SKM-1 treated with dmso at 0.1 percent for 144 hours (cell line): ENCODE results near the gene RGS3.

Source experiments
- DNase-seq: peaks from one replicate; lab custom pipeline; 2025; ENCODE audit not compliant: unreplicated experiment; lab: John Stamatoyannopoulos, UW

Gene RGS3

GRCh38 chr9:113509463-113509862, 45.9 kb downstream of the RGS3 start:
- DNase-seq: no peak

DNA sequence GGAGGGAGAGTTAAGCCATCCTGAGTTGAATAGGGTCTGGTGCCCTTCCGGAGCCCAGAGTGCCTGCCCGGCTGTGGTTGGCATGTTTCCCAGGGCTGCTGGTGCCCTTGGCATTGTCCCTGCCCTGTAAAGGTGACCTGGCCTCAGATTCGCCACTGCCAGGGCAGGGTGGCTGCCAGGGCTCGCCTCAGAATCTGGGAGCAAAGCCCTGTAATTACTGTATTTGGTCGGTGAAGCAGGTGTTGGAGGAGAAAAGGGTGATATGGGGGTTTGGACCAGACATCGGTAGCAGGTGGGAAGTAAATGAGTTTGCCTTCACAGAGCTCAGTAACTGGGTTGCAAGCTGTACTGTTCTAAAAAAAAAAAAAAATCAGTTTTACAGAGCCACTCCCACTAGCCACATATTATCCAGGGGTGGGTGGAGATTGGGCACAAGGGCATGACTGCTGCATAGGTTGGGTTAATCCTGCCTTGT, 47.6 kb downstream of the RGS3 start:
- DNase-seq: no peak

- DNase-seq: no peak
Observed at GRCh38 chr9:113511856-113512761, 48.6 kb downstream of the RGS3 start.

GRCh38 chr9:113513111-113513510, 49.6 kb downstream of the RGS3 start:
- no peak for DNase-seq

DNA sequence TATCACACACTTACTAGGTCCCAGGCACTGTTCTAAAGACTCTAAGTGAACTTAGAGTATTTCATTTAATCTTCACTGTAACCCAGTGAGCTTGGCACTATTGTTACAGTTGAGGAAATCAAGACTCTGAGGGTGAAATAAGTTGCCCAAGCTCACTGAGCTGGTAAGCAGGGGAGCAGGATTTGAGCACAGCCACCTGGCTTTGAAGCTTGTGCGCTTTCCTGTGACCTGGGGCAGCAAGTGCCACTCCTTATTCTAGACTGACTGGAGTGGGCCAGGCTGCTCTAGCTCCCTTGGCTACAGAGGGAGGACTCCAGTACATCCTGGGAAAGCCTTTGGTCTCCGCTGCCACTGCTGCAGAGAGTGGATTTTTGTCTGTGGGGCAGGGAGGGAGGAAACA, 50.0 kb downstream of the RGS3 start:
- no peak for DNase-seq

GRCh38 chr9:113514061-113514460, 50.5 kb downstream of the RGS3 start:
- no peak for DNase-seq

DNA sequence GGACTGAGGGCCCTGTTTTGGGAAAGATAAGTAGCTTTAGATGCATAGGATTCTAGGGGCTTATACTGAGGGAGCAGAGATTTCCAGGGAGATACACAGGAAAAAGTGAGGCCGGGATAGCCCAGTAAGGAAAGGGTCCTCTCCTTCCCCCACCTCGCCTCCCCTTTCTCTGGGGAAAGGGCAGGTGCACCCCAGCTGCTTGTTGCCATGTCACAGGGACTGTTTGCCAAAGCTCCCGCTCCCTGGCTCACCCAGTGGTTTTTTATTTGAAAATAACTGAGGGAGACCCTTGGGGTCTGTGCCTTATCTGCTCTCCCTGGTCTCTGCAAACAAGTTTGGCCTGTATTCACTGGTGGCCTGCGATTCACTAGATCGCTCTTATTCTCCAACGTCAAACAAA, 51.2 kb downstream of the RGS3 start:
- DNase-seq: no peak

GRCh38 chr9:113515862-113516261, 52.3 kb downstream of the RGS3 start:
- DNase-seq: no peak

GRCh38 chr9:113516840-113517577, 53.5 kb downstream of the RGS3 start:
- DNase-seq: no peak

DNA sequence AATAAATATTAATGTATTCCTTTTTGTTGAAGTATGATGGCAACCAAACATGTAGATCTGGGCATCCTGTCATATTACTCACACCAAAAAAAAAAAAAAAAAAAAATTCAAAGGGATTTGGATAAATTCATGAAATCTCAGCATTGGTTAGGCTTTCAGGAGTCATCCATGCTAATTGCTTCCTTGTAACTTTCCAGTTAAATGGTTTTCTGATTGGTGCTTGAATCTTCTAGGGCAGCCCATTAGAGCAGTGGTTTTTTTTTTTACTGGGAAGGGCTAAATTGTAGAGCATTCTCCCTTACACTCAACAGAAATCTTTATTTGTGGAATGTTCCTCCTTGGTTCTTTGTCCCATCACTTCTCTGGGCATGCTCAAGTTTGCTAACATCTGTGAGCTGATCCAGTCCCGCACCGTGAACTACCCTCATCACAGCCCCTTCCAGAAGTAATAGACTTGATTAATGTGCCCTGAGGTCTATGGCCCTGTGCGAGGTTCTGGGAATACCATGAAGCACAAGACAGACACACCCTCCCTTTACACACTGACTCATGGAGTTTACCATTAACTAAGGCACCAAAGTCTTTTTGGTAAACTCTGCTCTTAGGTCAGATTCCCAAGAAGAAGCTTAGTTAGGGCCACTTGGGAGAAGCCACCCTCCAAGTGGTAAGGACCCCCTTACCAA, 56.0 kb downstream of the RGS3 start:
- no peak for DNase-seq

GRCh38 chr9:113520109-113520642, 56.6 kb downstream of the RGS3 start:
- DNase-seq: no peak

GRCh38 chr9:113521693-113522255, 58.2 kb downstream of the RGS3 start:
- no peak for DNase-seq

DNA sequence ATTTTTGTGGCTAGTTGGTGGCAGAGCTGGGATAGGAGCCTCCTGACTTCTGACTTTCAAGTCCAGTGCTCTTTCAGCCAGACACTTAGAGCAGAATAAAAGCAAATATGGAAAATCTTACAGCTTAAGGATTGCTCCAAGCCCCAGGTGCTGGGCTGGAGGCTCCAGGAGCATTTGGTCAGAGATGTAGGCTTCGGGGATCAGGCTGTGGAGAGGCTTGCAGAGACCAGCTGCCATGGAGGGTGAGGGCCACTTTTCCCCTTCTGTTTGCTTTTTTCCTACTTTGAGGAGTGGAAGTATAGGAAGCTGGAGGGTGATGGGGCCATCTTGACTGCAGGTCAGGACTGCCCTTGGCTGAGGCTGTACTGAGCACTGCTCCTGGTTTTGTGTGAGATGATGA, 58.9 kb downstream of the RGS3 start:
- DNase-seq: no peak

DNA sequence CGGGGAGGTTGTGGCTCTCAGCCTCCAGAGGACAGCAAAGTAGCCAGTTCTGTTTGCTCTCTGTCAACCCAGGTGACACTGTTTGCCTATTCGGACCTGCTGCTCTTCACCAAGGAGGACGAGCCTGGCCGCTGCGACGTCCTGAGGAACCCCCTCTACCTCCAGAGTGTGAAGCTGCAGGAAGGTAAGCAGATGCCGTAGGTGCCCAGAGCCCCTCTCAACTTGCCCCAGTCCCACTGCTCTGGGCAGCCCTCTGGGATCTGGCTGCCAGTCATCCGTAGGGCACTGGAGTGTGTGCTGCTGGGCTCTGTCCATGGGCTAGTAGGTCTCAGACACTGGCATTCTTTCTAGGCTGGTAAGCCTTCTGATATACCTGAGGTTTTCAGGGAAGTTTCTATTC, 59.3 kb downstream of the RGS3 start:
- DNase-seq: no peak

GRCh38 chr9:113523421-113524141, 60.1 kb downstream of the RGS3 start:
- peak; percentile 28 for DNase-seq

- DNase-seq: no peak
Observed at GRCh38 chr9:113524468-113524867, 60.9 kb downstream of the RGS3 start.

- no peak for DNase-seq
Observed at GRCh38 chr9:113525205-113525604, 61.7 kb downstream of the RGS3 start.

GRCh38 chr9:113525831-113526230, 62.3 kb downstream of the RGS3 start:
- DNase-seq: no peak

DNA sequence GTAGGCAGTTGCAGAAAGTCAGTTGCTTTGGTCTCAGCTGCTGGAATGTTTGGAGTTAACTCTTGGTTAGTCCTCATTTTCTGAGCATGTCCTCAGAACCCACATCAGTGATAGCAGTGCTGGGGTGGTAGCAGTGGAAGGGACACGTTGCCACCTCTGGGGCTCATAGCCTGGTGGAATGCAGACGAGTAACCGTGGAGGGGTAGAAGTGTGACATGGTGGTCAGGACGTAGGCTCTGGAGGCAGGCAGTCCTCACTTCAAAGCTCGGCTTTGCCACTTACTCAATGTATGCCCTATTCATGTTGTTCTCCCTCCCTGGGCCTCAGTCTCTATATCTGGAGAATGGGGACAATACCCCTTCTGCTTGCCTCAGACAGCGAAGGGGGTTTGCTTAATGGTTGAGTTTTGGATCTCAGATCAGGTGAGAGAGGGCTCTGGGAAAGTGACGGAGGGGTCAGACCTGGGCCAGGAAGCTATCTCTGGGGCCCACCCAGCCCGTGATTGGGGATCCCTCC, 62.8 kb downstream of the RGS3 start:
- DNase-seq: no peak

DNA sequence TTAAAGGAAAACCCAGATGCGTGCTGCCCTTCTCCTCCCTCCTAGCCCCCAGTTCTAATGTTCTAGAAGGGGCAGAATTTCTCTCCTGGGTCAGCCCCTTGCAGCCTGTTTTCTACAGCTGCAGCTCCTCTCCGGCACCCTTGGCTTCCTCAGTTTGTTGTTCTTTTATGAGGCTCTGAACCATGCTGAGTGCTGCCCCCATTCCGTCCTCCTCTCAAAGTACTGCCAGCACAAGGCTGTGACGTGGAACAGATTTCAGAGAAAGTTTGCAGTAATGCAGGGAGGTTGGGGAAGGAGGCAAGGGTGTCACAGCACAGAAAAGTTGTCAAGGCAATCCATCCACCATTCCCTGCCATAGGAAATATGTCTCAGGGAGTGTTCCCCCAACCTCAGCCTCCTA, 63.3 kb downstream of the RGS3 start:
- no peak for DNase-seq
